ENCODE results near the gene FBXO48. TPM values are rescaled to one million over a fixed set of nuclear protein-coding genes. Genes with fewer than 3 reads are reported as not detected.

Gene FBXO48
- total RNA-seq, 2 experiments from 2014 or later = 1.5 to 6.8 TPM

DNA sequence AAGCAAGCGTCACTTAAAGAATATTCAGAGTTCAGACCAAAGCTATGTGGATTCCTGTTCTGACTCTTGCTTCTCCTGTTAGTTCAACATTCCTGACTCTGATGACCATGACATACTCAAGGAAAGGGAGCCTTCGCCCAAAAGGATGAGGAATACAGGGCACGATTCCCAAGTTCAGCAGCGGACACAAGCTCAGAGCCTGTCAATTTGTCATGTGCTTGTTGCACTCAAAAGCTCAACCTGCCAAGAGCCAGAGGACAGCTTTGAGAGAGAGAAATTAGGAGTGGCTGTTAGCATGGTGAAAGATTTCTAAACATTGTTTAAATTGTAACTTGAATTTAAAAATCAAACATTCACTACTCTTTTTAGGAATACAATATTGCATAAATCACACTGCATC is 33.6 kb upstream of the FBXO48 start:
- Histone ChIP-seq H3K27ac (ENCODE audit: low read depth, low read length, poor library complexity, severe bottlenecking) (no peak overlapping the region), H3K9me2 (ENCODE audit: insufficient read depth, low read length) (no peaks in the 10 kb centered on the region), H3K4me1 (ENCODE audit: insufficient read depth, low read length, poor library complexity, severe bottlenecking) (no peaks in the 10 kb centered on the region), H3K4me2 (ENCODE audit: low read length) (no peak overlapping the region), H4K20me1 (ENCODE audit: insufficient read depth, low read length) (no peaks in the 10 kb centered on the region), H3K36me3 (ENCODE audit: insufficient read depth, low read length) (no peaks in the 10 kb centered on the region), H3K79me2 (ENCODE audit: insufficient read depth, low read depth, low read length) (no peaks in the 10 kb centered on the region), H3K4me3 (ENCODE audit: low read depth, low read length, poor library complexity, severe bottlenecking) (no peak overlapping the region), H2AFZ (ENCODE audit: low read length) (no peak overlapping the region), H3K9me3 (ENCODE audit: low read length) (peaks cover 7% of the 10 kb centered on the region; the same call in 1 of the 2 replicates)
- intact Hi-C loops (cut with micrococcal nuclease; ENCODE audit: unreplicated experiment) = no loop called here
- CTCF ChIA-PET (ENCODE audit: unreplicated experiment) = no interaction called here
- no peak for DNase-seq (ENCODE audit: low spot score)
- TF ChIP-seq, protein P1, sequence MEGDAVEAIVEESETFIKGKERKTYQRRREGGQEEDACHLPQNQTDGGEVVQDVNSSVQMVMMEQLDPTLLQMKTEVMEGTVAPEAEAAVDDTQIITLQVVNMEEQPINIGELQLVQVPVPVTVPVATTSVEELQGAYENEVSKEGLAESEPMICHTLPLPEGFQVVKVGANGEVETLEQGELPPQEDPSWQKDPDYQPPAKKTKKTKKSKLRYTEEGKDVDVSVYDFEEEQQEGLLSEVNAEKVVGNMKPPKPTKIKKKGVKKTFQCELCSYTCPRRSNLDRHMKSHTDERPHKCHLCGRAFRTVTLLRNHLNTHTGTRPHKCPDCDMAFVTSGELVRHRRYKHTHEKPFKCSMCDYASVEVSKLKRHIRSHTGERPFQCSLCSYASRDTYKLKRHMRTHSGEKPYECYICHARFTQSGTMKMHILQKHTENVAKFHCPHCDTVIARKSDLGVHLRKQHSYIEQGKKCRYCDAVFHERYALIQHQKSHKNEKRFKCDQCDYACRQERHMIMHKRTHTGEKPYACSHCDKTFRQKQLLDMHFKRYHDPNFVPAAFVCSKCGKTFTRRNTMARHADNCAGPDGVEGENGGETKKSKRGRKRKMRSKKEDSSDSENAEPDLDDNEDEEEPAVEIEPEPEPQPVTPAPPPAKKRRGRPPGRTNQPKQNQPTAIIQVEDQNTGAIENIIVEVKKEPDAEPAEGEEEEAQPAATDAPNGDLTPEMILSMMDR (conservative IDR thresholded peaks at IDR 0.05; ENCODE audit: low read length) = no peak
- TF ChIP-seq EZH2phosphoT487 (IDR thresholded peaks at IDR 0.05; ENCODE audit: borderline replicate concordance, low read depth, low read length) = no peak
- BruUV-seq (replicated peaks) = no TSS peak
- POLR2A ChIA-PET = no interaction called here

- TF ChIP-seq EZH2phosphoT487 (IDR thresholded peaks at IDR 0.05; ENCODE audit: borderline replicate concordance, low read depth, low read length) = no peak
- TF ChIP-seq, protein P1 (conservative IDR thresholded peaks at IDR 0.05; ENCODE audit: low read length) = no peak
These were observed 32.0 kb upstream of the FBXO48 start for GRCh38 chr2:68499133-68499532.

GRCh38 chr2:68491582-68491981 is 24.5 kb upstream of the FBXO48 start:
- Histone ChIP-seq H3K4me3 (ENCODE audit: low read depth, low read length, poor library complexity, severe bottlenecking) (no peak overlapping the region), H3K4me2 (ENCODE audit: low read length) (no peak overlapping the region), H4K20me1 (ENCODE audit: insufficient read depth, low read length) (no peaks in the 10 kb centered on the region), H3K4me1 (ENCODE audit: insufficient read depth, low read length, poor library complexity, severe bottlenecking) (no peaks in the 10 kb centered on the region), H2AFZ (ENCODE audit: low read length) (no peak overlapping the region), H3K9me3 (ENCODE audit: low read length) (peaks cover 3% of the 10 kb centered on the region; the same call in 1 of the 2 replicates), H3K79me2 (ENCODE audit: insufficient read depth, low read depth, low read length) (no peaks in the 10 kb centered on the region), H3K36me3 (ENCODE audit: insufficient read depth, low read length) (no peaks in the 10 kb centered on the region), H3K27ac (ENCODE audit: low read depth, low read length, poor library complexity, severe bottlenecking) (no peak overlapping the region), H3K9me2 (ENCODE audit: insufficient read depth, low read length) (no peaks in the 10 kb centered on the region)
- DNase-seq (ENCODE audit: low spot score) = no peak
- CTCF ChIA-PET (ENCODE audit: unreplicated experiment) = no interaction called here
- intact Hi-C loops (cut with micrococcal nuclease; ENCODE audit: unreplicated experiment) = no loop called here
- TF ChIP-seq, protein P1 (conservative IDR thresholded peaks at IDR 0.05; ENCODE audit: low read length) = no peak
- no peak for TF ChIP-seq EZH2phosphoT487 (IDR thresholded peaks at IDR 0.05; ENCODE audit: borderline replicate concordance, low read depth, low read length)
- POLR2A ChIA-PET = interaction anchor here (0.7 kb wide), 1 partner anchor 81 kb away, joined by 3 read pairs; no protein-coding TSS in a partner anchor
- BruUV-seq (replicated peaks) = no TSS peak

More at GRCh38 chr2:68499133-68499532, 32.0 kb upstream of the FBXO48 start:
- no peak overlapping the region for H3K4me2 ChIP-seq (ENCODE audit: low read length)
- H3K79me2 ChIP-seq (ENCODE audit: insufficient read depth, low read depth, low read length) = no peaks in the 10 kb centered on the region
- BruUV-seq (replicated peaks) = no TSS peak
- H3K4me3 ChIP-seq (ENCODE audit: low read depth, low read length, poor library complexity, severe bottlenecking) = no peak overlapping the region
- ChIA-PET CTCF (ENCODE audit: unreplicated experiment) (interaction anchor here (0.5 kb wide), 1 partner anchor 167 kb away, joined by 3 read pairs; no protein-coding TSS in a partner anchor), POLR2A (interaction anchor here (0.5 to 1.1 kb wide), 4 partner anchors 63 to 202 kb away, joined by 3 read pairs; no protein-coding TSS in a partner anchor)
- H4K20me1 ChIP-seq (ENCODE audit: insufficient read depth, low read length) = no peaks in the 10 kb centered on the region
- DNase-seq (ENCODE audit: low spot score) = no peak
- no peaks in the 10 kb centered on the region for H3K4me1 ChIP-seq (ENCODE audit: insufficient read depth, low read length, poor library complexity, severe bottlenecking)
- peaks cover 7% of the 10 kb centered on the region; the same call in 1 of the 2 replicates for H3K9me3 ChIP-seq (ENCODE audit: low read length)
- no peak overlapping the region for H2AFZ ChIP-seq (ENCODE audit: low read length)
- no peak overlapping the region for H3K27ac ChIP-seq (ENCODE audit: low read depth, low read length, poor library complexity, severe bottlenecking)
- no peaks in the 10 kb centered on the region for H3K9me2 ChIP-seq (ENCODE audit: insufficient read depth, low read length)
- no peaks in the 10 kb centered on the region for H3K36me3 ChIP-seq (ENCODE audit: insufficient read depth, low read length)
- intact Hi-C loops (cut with micrococcal nuclease; ENCODE audit: unreplicated experiment) = no loop called here
